Keratinocyte (primary cell): ENCODE measurements around the gene GPR171.

Source experiments
- CTCF ChIP-seq, 3 experiments: IDR thresholded peaks in 1 of 3; conservative IDR thresholded peaks in 1 of 3; optimal IDR thresholded peaks in 1 of 3; 2 replicates in 2 of 3; 3 replicates in 1 of 3; pipeline versions ENCODE3 to v1.5.1; 2011; ENCODE audit warnings: low read length in 3 of 3, mild to moderate bottlenecking in 3 of 3, moderate library complexity in 2 of 3, control low read depth in 1 of 3, inconsistent platforms in 1 of 3; ENCODE audit not compliant: insufficient read depth in 2 of 3; ENCODE audit errors: extremely low read depth in 1 of 3
- EZH2 ChIP-seq: IDR thresholded peaks from one replicate; pipeline ENCODE4 v1.6.1; 2012; ENCODE audit warnings: inconsistent platforms, mild to moderate bottlenecking, low read length, moderate library complexity

- no peak for TF ChIP-seq CTCF (optimal IDR thresholded peaks at IDR 0.05 in 1 of 3, IDR thresholded peaks at IDR 0.05 in 1 of 3, conservative IDR thresholded peaks at IDR 0.05 in 1 of 3; ENCODE audit: extremely low read depth in 1 of 3, insufficient read depth in 2 of 3, low read length in 3 of 3)
- TF ChIP-seq EZH2, result no peak
Measured at GRCh38 chr3:151230646-151231045, 27.6 kb upstream of the GPR171 start.
